ENCODE results near the gene CTSO. TPM values are rescaled to one million over a fixed set of nuclear protein-coding genes. Genes with fewer than 3 reads are reported as not detected.

The CTSO gene
- total RNA-seq, 2 experiments from 2014 or later = 2.3 to 2.4 TPM

- CTCF ChIA-PET = no interaction called here
- no peaks in the 10 kb centered on the region for H3K9me3 Mint-ChIP-seq (ENCODE audit: insufficient read depth)
- H3K27me3 Mint-ChIP-seq (ENCODE audit: low read depth) = no peaks in the 10 kb centered on the region
- H3K4me3 Mint-ChIP-seq = no peak overlapping the region
- no peaks in the 10 kb centered on the region for H3K4me1 Mint-ChIP-seq (ENCODE audit: low read depth)
- POLR2A ChIA-PET = no interaction called here
- no peak overlapping the region for H3K27ac Mint-ChIP-seq
- no peak for DNase-seq
- H3K36me3 Mint-ChIP-seq (ENCODE audit: low read depth) = no peaks in the 10 kb centered on the region
- ATAC-seq = no peak
These were observed 29.0 kb downstream of the CTSO start for GRCh38 chr4:155924637-155925036.

- peaks cover 5% of the 10 kb centered on the region for H3K27me3 Mint-ChIP-seq (ENCODE audit: low read depth)
- POLR2A ChIA-PET = no interaction called here
- CTCF ChIA-PET = no interaction called here
- no peak overlapping the region for H3K27ac Mint-ChIP-seq
- H3K36me3 Mint-ChIP-seq (ENCODE audit: low read depth) = no peaks in the 10 kb centered on the region
- no peaks in the 10 kb centered on the region for H3K4me1 Mint-ChIP-seq (ENCODE audit: low read depth)
- DNase-seq (no peak), ATAC-seq (no peak)
- H3K4me3 Mint-ChIP-seq = no peak overlapping the region
- H3K9me3 Mint-ChIP-seq (ENCODE audit: insufficient read depth) = no peaks in the 10 kb centered on the region
These were observed 32.1 kb downstream of the CTSO start for GRCh38 chr4:155921597-155921996.

GRCh38 chr4:155914782-155915181 is 38.9 kb downstream of the CTSO start:
- Mint-ChIP-seq H3K4me1 (ENCODE audit: low read depth) (peaks cover 5% of the 10 kb centered on the region), H3K27ac (no peak overlapping the region), H3K27me3 (ENCODE audit: low read depth) (peaks cover 5% of the 10 kb centered on the region), H3K36me3 (ENCODE audit: low read depth) (no peaks in the 10 kb centered on the region), H3K9me3 (ENCODE audit: insufficient read depth) (no peaks in the 10 kb centered on the region), H3K4me3 (no peak overlapping the region)
- DNase-seq = no peak
- ATAC-seq = no peak
- ChIA-PET CTCF (no interaction called here), POLR2A (no interaction called here)

GRCh38 chr4:155911905-155912304 is 41.8 kb downstream of the CTSO start:
- Mint-ChIP-seq H3K4me1 (ENCODE audit: low read depth) (peaks cover 7% of the 10 kb centered on the region), H3K9me3 (ENCODE audit: insufficient read depth) (no peaks in the 10 kb centered on the region), H3K27me3 (ENCODE audit: low read depth) (peaks cover under 1% of the 10 kb centered on the region), H3K4me3 (no peak overlapping the region), H3K36me3 (ENCODE audit: low read depth) (no peaks in the 10 kb centered on the region), H3K27ac (no peak overlapping the region)
- POLR2A ChIA-PET = no interaction called here
- CTCF ChIA-PET = no interaction called here
- ATAC-seq (no peak), DNase-seq (no peak)

- Mint-ChIP-seq H3K4me3 (no peak overlapping the region), H3K36me3 (ENCODE audit: low read depth) (no peaks in the 10 kb centered on the region), H3K27ac (no peak overlapping the region), H3K4me1 (ENCODE audit: low read depth) (peaks cover 7% of the 10 kb centered on the region), H3K9me3 (ENCODE audit: insufficient read depth) (no peaks in the 10 kb centered on the region), H3K27me3 (ENCODE audit: low read depth) (no peaks in the 10 kb centered on the region)
- DNase-seq = no peak
- CTCF ChIA-PET = interaction anchor here (1.5 kb wide), 1 partner anchor 41 kb away, joined by 3 read pairs; no protein-coding TSS in a partner anchor
- no peak for ATAC-seq
- POLR2A ChIA-PET = no interaction called here
These were observed 43.9 kb downstream of the CTSO start for GRCh38 chr4:155909615-155910226.

GRCh38 chr4:155908187-155909139 is 45.2 kb downstream of the CTSO start:
- POLR2A ChIA-PET = no interaction called here
- H3K4me3 Mint-ChIP-seq = no peak overlapping the region
- no peak for DNase-seq
- H3K36me3 Mint-ChIP-seq (ENCODE audit: low read depth) = no peaks in the 10 kb centered on the region
- H3K27ac Mint-ChIP-seq = no peak overlapping the region
- CTCF ChIA-PET = no interaction called here
- peaks cover 7% of the 10 kb centered on the region for H3K4me1 Mint-ChIP-seq (ENCODE audit: low read depth)
- no peaks in the 10 kb centered on the region for H3K27me3 Mint-ChIP-seq (ENCODE audit: low read depth)
- no peaks in the 10 kb centered on the region for H3K9me3 Mint-ChIP-seq (ENCODE audit: insufficient read depth)
- ATAC-seq = no peak

- H3K4me1 Mint-ChIP-seq (ENCODE audit: low read depth) = peaks cover 7% of the 10 kb centered on the region
- H3K27ac Mint-ChIP-seq = no peak overlapping the region
- no peak for ATAC-seq
- no peak overlapping the region for H3K4me3 Mint-ChIP-seq
- no peaks in the 10 kb centered on the region for H3K9me3 Mint-ChIP-seq (ENCODE audit: insufficient read depth)
- ChIA-PET CTCF (no interaction called here), POLR2A (no interaction called here)
- no peaks in the 10 kb centered on the region for H3K27me3 Mint-ChIP-seq (ENCODE audit: low read depth)
- H3K36me3 Mint-ChIP-seq (ENCODE audit: low read depth) = no peaks in the 10 kb centered on the region
- no peak for DNase-seq
These were observed 46.1 kb downstream of the CTSO start for GRCh38 chr4:155907556-155907955.

GRCh38 chr4:155906554-155907247 is 47.0 kb downstream of the CTSO start:
- H3K4me3 Mint-ChIP-seq = no peak overlapping the region
- ChIA-PET CTCF (no interaction called here), POLR2A (no interaction called here)
- no peaks in the 10 kb centered on the region for H3K36me3 Mint-ChIP-seq (ENCODE audit: low read depth)
- no peak for DNase-seq
- H3K9me3 Mint-ChIP-seq (ENCODE audit: insufficient read depth) = no peaks in the 10 kb centered on the region
- H3K27ac Mint-ChIP-seq = no peak overlapping the region
- H3K27me3 Mint-ChIP-seq (ENCODE audit: low read depth) = peaks cover 2% of the 10 kb centered on the region
- peaks cover 2% of the 10 kb centered on the region for H3K4me1 Mint-ChIP-seq (ENCODE audit: low read depth)
- no peak for ATAC-seq

GRCh38 chr4:155904331-155904730 is 49.3 kb downstream of the CTSO start:
- H3K27ac Mint-ChIP-seq = no peak overlapping the region
- DNase-seq (no peak), ATAC-seq (no peak)
- H3K4me3 Mint-ChIP-seq = no peak overlapping the region
- peaks cover 2% of the 10 kb centered on the region for H3K4me1 Mint-ChIP-seq (ENCODE audit: low read depth)
- ChIA-PET CTCF (no interaction called here), POLR2A (no interaction called here)
- H3K27me3 Mint-ChIP-seq (ENCODE audit: low read depth) = peaks cover 2% of the 10 kb centered on the region
- no peaks in the 10 kb centered on the region for H3K36me3 Mint-ChIP-seq (ENCODE audit: low read depth)
- H3K9me3 Mint-ChIP-seq (ENCODE audit: insufficient read depth) = no peaks in the 10 kb centered on the region

- ATAC-seq = no peak
- Mint-ChIP-seq H3K9me3 (ENCODE audit: insufficient read depth) (no peaks in the 10 kb centered on the region), H3K36me3 (ENCODE audit: low read depth) (no peaks in the 10 kb centered on the region), H3K27me3 (ENCODE audit: low read depth) (peaks cover 2% of the 10 kb centered on the region), H3K4me1 (ENCODE audit: low read depth) (no peaks in the 10 kb centered on the region), H3K27ac (no peak within 1 kb of the TSS), H3K4me3 (no peak within 1 kb of the TSS)
- no peak for DNase-seq
- ChIA-PET POLR2A (no interaction called here), CTCF (no interaction called here)
These were observed 50.2 kb downstream of the CTSO start, which contains the start of gene TDO2 for GRCh38 chr4:155903453-155903852. TSS of gene TDO2 (plus strand) at chr4:155903696. CDS start at chr4:155903759, 63 bp downstream.

- Mint-ChIP-seq H3K4me3 (no peak overlapping the region), H3K27me3 (ENCODE audit: low read depth) (peaks cover 2% of the 10 kb centered on the region), H3K9me3 (ENCODE audit: insufficient read depth) (no peaks in the 10 kb centered on the region), H3K4me1 (ENCODE audit: low read depth) (no peaks in the 10 kb centered on the region), H3K36me3 (ENCODE audit: low read depth) (no peaks in the 10 kb centered on the region), H3K27ac (no peak overlapping the region)
- POLR2A ChIA-PET = no interaction called here
- CTCF ChIA-PET = no interaction called here
- ATAC-seq (no peak), DNase-seq (no peak)
These were observed 52.7 kb downstream of the CTSO start for GRCh38 chr4:155901013-155901412.

- Mint-ChIP-seq H3K4me3 (no peak overlapping the region), H3K27ac (no peak overlapping the region), H3K4me1 (ENCODE audit: low read depth) (no peaks in the 10 kb centered on the region), H3K36me3 (ENCODE audit: low read depth) (no peaks in the 10 kb centered on the region), H3K9me3 (ENCODE audit: insufficient read depth) (no peaks in the 10 kb centered on the region), H3K27me3 (ENCODE audit: low read depth) (peaks cover 2% of the 10 kb centered on the region)
- ATAC-seq = no peak
- no peak for DNase-seq
- CTCF ChIA-PET = no interaction called here
- POLR2A ChIA-PET = no interaction called here
These were observed 53.3 kb downstream of the CTSO start for GRCh38 chr4:155900381-155900780.

All from activated CD8-positive, alpha-beta T cell treated with anti-CD3 and anti-CD28 coated beads, Interleukin-2, amount 10 ng/mL, durations not matched to agents 7 days and 5 days (primary cell).